ENCODE measurements around the gene KCNN4.

DNA sequence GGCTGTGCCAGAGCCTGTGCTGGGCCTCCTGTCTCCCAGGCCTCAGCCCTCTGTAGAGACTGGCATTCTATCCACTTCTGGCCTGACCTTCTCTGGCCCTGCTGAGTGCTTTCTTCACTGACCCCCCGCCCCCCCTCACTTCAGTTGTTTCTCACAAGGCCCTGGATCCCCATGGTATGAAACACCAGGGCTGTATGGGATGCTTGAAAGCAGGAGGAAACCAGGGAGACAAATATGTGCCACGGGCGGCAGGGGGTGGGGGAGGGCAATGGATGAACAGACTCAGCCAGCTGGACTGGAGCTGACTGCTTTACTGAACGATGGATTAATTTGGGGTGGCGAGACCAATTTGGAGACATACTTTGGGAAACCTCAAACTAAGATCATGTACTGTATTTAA is 50.9 kb downstream of the KCNN4 start:
- TF ChIP-seq CTCF (conservative IDR thresholded peaks at IDR 0.05) (no peak), EZH2 (IDR thresholded peaks at IDR 0.05; ENCODE audit: low read depth) (no peak)
